VCaP (cell line): ENCODE data around the gene TSPAN18.

ENCODE experiments used
- H3K27ac ChIP-seq: fragments of 450-650 bp; 2 replicates; pipeline ENCODE4 v1.5.1; 2017
- TF ChIP-seq, protein P1 (sequence below): fragments of 450-650 bp; conservative IDR thresholded peaks from 2 replicates; pipeline ENCODE4 v1.5.1; 2017; ENCODE audit warnings: mild to moderate bottlenecking, moderate library complexity

Gene TSPAN18

DNA sequence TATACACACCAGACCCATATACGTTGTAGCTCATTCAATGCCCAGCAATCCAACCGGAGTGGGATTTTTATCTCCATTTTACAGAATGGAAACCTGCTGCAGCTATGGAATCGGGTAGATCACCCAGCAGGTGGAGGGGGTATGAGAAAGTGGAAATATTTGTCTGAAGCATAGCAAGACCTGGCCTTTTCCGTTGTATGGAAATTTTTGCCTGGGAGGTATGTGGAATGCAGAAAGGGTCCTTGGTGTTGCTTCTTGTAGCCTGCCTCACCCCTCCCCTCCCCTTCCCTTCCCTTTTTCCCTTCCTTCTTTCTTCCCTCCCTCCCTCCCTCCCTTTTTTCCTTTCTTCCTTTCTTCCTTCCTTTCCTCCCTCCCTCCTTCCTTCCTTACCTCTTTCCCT lies 15.2 kb downstream of the TSPAN18 start:
- no peak overlapping the region for H3K27ac ChIP-seq

DNA sequence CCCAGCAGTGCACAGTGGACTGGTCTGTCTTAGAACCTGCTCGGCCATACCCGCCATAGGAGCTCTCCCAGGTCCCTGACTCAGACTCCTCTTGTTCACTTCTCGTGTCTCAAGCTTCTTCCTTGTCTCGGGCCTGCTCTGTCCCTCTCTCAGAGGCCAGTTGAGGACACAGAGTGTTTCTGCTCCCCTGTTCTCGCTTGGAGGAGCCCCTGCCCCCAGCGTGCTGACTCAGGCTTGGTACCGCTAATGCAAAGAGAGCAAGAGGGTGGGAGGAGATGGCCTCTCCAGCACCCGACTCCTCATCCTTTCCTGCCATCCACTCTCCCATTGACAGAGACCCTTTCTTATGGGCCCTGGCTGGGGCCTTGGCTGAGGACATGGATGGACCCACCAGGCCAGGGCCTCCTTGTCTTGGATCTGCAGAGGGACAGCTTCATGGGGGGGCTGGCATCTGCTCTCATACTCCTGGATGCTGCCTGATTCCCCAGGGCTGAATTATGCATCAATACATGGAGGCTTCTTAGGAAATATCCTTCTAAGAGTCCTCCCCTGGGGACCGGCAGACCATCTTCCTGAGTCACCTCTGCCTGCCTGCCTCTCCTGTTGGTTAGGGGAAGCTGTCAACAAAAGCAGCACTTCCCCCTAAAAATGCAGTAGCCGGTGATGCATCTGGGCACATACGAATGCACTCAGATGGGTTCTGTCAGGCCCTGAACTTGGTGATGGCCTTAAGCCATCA lies 15.9 kb downstream of the TSPAN18 start:
- H3K27ac ChIP-seq = no peak overlapping the region
- TF ChIP-seq, protein P1, sequence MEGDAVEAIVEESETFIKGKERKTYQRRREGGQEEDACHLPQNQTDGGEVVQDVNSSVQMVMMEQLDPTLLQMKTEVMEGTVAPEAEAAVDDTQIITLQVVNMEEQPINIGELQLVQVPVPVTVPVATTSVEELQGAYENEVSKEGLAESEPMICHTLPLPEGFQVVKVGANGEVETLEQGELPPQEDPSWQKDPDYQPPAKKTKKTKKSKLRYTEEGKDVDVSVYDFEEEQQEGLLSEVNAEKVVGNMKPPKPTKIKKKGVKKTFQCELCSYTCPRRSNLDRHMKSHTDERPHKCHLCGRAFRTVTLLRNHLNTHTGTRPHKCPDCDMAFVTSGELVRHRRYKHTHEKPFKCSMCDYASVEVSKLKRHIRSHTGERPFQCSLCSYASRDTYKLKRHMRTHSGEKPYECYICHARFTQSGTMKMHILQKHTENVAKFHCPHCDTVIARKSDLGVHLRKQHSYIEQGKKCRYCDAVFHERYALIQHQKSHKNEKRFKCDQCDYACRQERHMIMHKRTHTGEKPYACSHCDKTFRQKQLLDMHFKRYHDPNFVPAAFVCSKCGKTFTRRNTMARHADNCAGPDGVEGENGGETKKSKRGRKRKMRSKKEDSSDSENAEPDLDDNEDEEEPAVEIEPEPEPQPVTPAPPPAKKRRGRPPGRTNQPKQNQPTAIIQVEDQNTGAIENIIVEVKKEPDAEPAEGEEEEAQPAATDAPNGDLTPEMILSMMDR = no peak

More for the DNA sequence above, 15.2 kb downstream of the TSPAN18 start:
- TF ChIP-seq, protein P1 = no peak

DNA sequence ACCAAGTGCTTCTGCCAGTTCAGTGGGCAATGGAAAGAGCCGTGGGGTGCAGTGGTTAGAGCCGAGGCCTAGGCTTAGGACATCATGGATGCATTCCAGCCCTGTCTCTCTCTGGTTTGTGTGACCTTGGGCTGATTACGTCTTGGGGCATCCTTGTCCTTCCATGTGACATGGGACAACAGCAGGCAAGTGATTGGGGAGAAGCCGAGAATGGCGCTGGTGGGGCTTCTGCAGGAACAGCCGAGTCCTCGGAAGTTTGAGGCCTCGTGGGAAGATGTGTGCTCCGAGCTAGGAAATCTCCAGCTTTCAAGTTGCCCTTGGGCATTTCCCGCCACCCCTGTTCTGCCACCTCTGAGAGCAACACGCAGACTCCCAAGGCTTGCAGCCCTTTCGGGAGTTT lies 16.6 kb downstream of the TSPAN18 start:
- no peak overlapping the region for H3K27ac ChIP-seq
- TF ChIP-seq, protein P1 = no peak

DNA sequence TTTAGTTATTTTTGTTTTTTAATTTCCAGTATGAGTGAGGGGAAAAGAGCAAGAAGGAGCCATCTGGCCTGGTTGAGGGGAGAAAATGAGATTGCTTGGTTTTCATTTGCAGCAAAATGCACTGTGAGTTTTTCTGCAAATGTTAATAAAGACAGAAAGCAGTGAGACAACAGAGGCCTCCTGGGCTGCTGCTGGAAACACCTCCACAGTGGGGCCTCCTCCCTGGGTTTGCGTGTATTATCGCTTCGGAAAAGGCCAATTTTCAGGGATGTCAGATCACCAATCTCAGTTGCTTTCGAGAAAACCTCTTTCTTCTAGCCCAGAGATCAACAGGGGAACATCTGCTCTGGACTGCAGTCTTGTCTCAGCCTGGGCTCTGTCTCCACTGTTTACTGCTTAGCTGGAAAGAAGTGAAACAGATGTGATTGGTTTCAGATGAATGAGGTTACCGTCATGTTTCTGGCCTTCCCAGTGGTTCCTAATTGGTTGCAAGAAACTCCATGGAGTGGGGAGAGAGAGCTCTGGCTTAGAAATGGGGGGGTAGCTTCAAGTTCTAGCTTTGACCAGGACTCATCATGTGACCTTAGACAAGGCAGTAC lies 17.3 kb downstream of the TSPAN18 start:
- TF ChIP-seq, protein P1 = no peak
- no peak overlapping the region for H3K27ac ChIP-seq

DNA sequence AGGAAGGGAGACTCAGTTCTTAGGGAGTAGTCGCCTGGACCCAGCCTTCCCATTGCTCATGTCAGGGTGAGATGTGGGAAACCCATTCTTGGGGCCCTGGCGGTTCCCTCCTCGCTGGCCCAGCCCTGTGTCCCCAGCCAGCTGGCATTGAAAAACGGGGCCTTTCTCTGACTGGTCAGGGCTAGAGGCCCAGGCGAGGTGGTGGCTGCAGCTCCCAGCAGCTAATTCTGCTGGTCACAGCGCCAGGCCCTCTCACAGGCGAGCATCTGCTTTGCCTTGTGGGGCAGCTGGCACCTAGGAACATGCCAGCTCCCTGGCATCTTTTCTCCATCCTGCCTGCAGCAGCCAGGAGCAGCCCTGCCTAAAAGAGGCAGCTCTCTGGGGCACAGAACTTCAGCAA lies 20.1 kb downstream of the TSPAN18 start:
- TF ChIP-seq, protein P1 = no peak
- H3K27ac ChIP-seq = no peak overlapping the region

DNA sequence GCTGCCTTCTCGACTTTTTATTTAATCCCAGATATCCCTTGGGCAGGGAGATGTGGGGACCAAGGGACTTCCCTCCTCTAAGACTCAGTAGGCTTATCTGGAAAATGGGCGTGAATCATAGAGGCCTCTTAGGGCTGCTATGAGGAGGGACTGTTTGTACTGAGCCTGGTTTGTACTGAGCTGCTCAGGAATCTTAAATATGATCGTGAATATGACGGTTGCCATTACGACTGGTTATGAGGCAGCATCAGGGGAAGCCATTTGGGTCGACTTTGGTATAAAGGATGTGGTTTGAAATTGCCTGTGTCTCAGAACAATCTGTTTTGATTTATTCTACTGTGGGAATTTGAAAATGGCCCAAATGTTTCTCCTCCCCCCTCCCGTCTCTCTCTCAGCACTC lies 20.6 kb downstream of the TSPAN18 start:
- TF ChIP-seq, protein P1 = no peak
- H3K27ac ChIP-seq = no peak overlapping the region

DNA sequence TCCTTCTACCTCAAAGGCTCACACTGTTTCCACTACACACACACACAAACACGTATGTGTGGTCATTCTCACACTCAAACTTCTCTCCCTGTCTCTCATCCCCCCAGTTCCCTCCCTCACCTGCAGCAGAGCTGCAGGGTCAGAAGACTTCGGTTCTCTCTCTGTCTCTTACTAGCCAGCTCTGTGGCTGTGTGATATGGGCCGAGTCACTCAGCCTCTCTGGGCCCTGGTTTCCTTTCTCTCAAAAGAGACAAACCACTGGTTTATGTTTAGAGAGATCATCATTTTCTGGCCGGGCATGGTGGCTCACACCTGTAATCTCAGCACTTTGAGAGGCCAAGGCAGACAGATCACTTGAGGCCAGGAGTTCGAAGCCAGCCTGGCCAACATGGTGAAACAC lies 21.1 kb downstream of the TSPAN18 start:
- TF ChIP-seq, protein P1 = no peak
- H3K27ac ChIP-seq = no peak overlapping the region
